ENCODE results near the gene GYG2. TPM values are rescaled to one million over a fixed set of nuclear protein-coding genes. Genes with fewer than 3 reads are reported as not detected.
A peak's percentile ranks its signal among the peaks of the same experiment; 100 is the strongest.
"Not testable (repeated sequence)": the region's sequence is repeated elsewhere in the genome, so short reads cannot be mapped to it uniquely, and the experiment has no call there.

Gene GYG2
- total RNA-seq, 1 donor from 2014 or later = 60.8 TPM

DNA sequence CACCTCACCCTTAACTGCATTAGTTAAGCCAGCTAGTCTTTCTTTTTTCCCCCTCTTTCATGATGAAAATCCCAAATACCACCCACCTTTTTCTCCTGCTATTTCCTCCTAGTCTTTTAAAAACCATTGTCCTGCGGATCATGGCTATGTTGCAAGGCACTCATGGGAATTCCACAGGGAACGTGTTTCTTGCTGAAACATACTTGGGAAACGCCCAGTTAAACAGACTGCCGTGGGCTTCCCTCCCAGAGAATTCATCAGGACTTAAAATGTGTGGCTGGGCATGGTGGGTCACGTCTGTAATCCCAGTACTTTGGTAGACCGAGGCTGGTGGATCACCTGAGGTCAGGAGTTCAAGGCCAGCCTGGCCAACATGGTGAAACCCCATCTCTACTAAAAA lies 44.7 kb upstream of the GYG2 start:
- Mint-ChIP-seq H3K36me3 (no peaks in the 10 kb centered on the region), H3K4me1 (peaks cover 33% of the 10 kb centered on the region), H3K27ac (no peak overlapping the region), H3K9me3 (no peaks in the 10 kb centered on the region), H3K27me3 (ENCODE audit: low read depth) (no peaks in the 10 kb centered on the region), H3K4me3 (no peak overlapping the region)
- TF ChIP-seq, protein P1, sequence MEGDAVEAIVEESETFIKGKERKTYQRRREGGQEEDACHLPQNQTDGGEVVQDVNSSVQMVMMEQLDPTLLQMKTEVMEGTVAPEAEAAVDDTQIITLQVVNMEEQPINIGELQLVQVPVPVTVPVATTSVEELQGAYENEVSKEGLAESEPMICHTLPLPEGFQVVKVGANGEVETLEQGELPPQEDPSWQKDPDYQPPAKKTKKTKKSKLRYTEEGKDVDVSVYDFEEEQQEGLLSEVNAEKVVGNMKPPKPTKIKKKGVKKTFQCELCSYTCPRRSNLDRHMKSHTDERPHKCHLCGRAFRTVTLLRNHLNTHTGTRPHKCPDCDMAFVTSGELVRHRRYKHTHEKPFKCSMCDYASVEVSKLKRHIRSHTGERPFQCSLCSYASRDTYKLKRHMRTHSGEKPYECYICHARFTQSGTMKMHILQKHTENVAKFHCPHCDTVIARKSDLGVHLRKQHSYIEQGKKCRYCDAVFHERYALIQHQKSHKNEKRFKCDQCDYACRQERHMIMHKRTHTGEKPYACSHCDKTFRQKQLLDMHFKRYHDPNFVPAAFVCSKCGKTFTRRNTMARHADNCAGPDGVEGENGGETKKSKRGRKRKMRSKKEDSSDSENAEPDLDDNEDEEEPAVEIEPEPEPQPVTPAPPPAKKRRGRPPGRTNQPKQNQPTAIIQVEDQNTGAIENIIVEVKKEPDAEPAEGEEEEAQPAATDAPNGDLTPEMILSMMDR (IDR thresholded peaks at IDR 0.05; ENCODE audit: unreplicated experiment) = no peak
- no peak for DNase-seq (ENCODE audit: low spot score in 2 of 2, unreplicated experiment in 2 of 2)

DNA sequence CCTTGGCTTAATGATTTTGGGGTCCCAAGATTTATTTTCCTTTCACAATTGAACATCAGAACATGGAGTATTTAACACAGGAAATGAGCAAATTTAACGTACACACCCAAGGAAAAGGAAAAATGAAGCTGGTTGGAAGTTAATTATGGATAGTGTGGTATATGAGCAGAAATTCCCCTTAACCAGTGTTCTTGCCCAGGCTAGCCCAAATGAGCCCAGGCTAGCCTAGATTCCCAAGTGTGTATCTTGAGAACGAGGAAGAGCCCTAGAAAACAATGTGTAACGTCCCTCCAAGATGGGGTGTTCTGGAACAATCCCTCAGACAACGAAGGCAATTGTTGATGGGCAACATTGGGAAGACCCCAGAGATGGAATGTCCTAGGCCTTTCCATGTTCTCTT lies 43.2 kb upstream of the GYG2 start:
- DNase-seq (ENCODE audit: low spot score in 2 of 2, unreplicated experiment in 2 of 2) = no peak
- no peak overlapping the region for H3K4me3 Mint-ChIP-seq
- H3K4me1 Mint-ChIP-seq = peaks cover 29% of the 10 kb centered on the region
- no peak overlapping the region for H3K27ac Mint-ChIP-seq
- TF ChIP-seq, protein P1 (IDR thresholded peaks at IDR 0.05; ENCODE audit: unreplicated experiment) = no peak
- H3K9me3 Mint-ChIP-seq = no peaks in the 10 kb centered on the region
- no peaks in the 10 kb centered on the region for H3K36me3 Mint-ChIP-seq
- no peaks in the 10 kb centered on the region for H3K27me3 Mint-ChIP-seq (ENCODE audit: low read depth)

DNA sequence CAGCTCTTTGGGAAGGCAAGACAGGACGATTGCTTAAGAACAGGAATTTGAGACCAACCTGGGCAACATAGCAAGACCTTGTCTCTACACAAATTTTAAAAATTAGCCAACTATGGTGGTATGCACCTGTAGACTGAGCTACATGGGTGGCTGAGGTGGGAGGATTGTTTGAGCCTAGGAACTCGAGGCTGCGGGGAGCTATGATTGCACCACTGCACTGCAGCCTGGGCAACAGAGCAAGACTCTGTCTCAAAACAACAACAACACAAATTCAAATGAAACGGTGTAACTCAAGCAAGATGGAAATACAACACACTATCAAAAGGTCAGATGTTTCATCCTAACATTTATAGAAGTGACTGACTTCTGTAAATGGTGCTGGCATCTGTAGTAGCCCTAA lies 39.8 kb upstream of the GYG2 start:
- DNase-seq (ENCODE audit: low spot score in 2 of 2, unreplicated experiment in 2 of 2) = no peak
- Mint-ChIP-seq H3K4me1 (no peaks in the 10 kb centered on the region), H3K4me3 (no peak overlapping the region), H3K27ac (no peak overlapping the region), H3K36me3 (no peaks in the 10 kb centered on the region), H3K9me3 (no peaks in the 10 kb centered on the region), H3K27me3 (ENCODE audit: low read depth) (no peaks in the 10 kb centered on the region)
- TF ChIP-seq, protein P1 (IDR thresholded peaks at IDR 0.05; ENCODE audit: unreplicated experiment) = no peak

DNA sequence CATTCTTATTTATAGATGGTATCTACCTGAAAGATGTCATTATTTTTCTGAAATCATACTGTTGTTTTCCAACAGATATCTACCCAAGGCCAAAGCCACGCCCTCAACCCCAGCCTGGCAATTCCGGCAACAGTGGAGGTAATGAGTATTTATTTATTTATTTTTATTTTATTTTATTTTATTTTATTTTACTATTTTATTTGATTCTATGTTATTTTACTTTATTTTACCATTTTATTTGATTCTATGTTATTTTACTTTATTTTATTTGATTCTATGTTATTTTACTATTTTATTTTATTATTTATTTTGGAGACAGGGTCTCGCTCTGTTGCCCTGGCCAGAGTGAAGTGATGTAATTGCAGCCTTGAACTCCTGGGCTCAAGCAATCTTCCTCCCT lies 39.2 kb upstream of the GYG2 start:
- no peak for DNase-seq (ENCODE audit: low spot score in 2 of 2, unreplicated experiment in 2 of 2)
- Mint-ChIP-seq H3K36me3 (no peaks in the 10 kb centered on the region), H3K9me3 (no peaks in the 10 kb centered on the region), H3K27me3 (ENCODE audit: low read depth) (no peaks in the 10 kb centered on the region), H3K4me1 (no peaks in the 10 kb centered on the region), H3K27ac (no peak overlapping the region), H3K4me3 (no peak overlapping the region)
- TF ChIP-seq, protein P1 (IDR thresholded peaks at IDR 0.05; ENCODE audit: unreplicated experiment) = no peak

DNA sequence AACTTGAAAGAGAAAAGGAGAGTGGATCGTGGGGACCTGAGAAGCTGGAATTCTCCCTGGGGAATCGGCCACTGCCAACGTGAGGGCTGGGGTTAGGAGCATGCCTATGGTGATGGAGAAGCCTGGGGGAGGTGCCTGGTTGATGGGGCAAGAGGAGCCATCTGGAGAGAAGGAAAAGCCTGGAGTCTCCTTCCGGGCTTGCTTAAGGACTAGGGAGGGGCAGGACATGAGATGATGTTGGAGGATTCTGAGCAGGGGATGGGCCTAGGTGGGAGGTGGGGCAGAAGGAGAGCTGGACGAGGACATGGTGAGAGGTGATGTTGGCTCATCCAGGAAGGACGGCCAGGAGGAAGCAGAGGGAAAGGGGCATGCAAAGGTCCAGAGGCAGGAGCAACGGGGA lies 35.0 kb upstream of the GYG2 start:
- H3K36me3 Mint-ChIP-seq = no peaks in the 10 kb centered on the region
- no peaks in the 10 kb centered on the region for H3K27me3 Mint-ChIP-seq (ENCODE audit: low read depth)
- H3K4me3 Mint-ChIP-seq = no peak overlapping the region
- no peak for DNase-seq (ENCODE audit: low spot score in 2 of 2, unreplicated experiment in 2 of 2)
- TF ChIP-seq, protein P1 (IDR thresholded peaks at IDR 0.05; ENCODE audit: unreplicated experiment) = no peak
- peaks cover 1% of the 10 kb centered on the region for H3K4me1 Mint-ChIP-seq
- no peaks in the 10 kb centered on the region for H3K9me3 Mint-ChIP-seq
- no peak overlapping the region for H3K27ac Mint-ChIP-seq

DNA sequence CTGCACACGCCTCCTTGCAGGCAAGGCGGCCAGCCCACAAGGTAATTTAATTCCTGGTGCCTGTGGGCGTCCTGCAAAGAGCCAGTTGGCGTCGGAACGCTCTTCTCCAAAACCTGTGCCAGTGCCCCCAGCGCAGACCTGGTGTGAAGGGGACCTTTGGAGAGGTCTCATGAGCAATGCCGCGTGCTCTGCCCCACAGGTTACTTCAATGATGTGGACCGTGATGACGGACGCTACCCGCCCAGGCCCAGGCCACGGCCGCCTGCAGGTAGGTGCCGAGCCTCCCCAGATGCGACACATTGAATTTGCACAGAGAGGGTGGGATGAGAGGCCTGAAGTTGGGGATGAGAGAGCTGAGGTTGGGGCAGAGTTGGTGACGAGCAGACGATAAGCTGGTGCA lies 34.4 kb upstream of the GYG2 start:
- Mint-ChIP-seq H3K9me3 (no peaks in the 10 kb centered on the region), H3K36me3 (no peaks in the 10 kb centered on the region), H3K4me1 (peaks cover 7% of the 10 kb centered on the region), H3K4me3 (no peak overlapping the region), H3K27ac (no peak overlapping the region), H3K27me3 (ENCODE audit: low read depth) (no peaks in the 10 kb centered on the region)
- TF ChIP-seq, protein P1 (IDR thresholded peaks at IDR 0.05; ENCODE audit: unreplicated experiment) = no peak
- DNase-seq (ENCODE audit: low spot score in 2 of 2, unreplicated experiment in 2 of 2) = no peak

DNA sequence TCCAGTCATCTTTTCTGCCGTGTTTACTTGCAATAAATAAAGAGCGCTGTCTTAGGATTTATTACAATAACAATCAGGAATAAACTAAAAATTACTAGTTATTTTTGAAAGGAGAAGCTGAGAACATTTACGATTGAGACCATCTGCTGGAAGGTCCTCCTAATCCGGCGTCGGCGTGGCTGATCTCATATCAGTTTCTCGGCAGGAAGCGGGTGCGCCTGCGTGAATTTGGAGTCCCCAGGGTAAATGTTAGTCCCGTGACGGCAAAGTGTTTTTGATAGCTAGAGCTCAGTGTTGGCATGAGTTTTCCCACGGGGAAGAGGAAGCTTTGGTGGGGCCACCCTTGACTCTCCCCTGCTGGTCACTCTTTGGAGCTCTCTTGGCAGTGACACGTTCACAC lies 31.9 kb upstream of the GYG2 start:
- H3K4me3 Mint-ChIP-seq; H3K27me3 Mint-ChIP-seq (ENCODE audit: low read depth); H3K9me3 Mint-ChIP-seq; DNase-seq (ENCODE audit: low spot score in 2 of 2, unreplicated experiment in 2 of 2); H3K36me3 Mint-ChIP-seq: not testable (repeated sequence)
- H3K4me1 Mint-ChIP-seq = peaks cover 21% of the 10 kb centered on the region
- peak overlapping the region; percentile 26 for H3K27ac Mint-ChIP-seq
